COR-L47 (cell line): ENCODE measurements around the gene LRRTM2.
"Not testable (repeated sequence)": the region's sequence is repeated elsewhere in the genome, so short reads cannot be mapped to it uniquely, and the experiment has no call there.

Experiments used
- DNase-seq: peaks from one replicate; lab custom pipeline; 2025; lab: John Stamatoyannopoulos, UW

The LRRTM2 gene, protein sequence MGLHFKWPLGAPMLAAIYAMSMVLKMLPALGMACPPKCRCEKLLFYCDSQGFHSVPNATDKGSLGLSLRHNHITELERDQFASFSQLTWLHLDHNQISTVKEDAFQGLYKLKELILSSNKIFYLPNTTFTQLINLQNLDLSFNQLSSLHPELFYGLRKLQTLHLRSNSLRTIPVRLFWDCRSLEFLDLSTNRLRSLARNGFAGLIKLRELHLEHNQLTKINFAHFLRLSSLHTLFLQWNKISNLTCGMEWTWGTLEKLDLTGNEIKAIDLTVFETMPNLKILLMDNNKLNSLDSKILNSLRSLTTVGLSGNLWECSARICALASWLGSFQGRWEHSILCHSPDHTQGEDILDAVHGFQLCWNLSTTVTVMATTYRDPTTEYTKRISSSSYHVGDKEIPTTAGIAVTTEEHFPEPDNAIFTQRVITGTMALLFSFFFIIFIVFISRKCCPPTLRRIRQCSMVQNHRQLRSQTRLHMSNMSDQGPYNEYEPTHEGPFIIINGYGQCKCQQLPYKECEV

GRCh38 chr5:138874771-138875551, at the start of gene LRRTM2:
Gene LRRTM2, minus strand, starts transcription at chr5:138875335. Its CDS starts 424 bp downstream, at chr5:138874911.
- DNase-seq: no peak

GRCh38 chr5:138922494-138922893, 47.4 kb upstream of the LRRTM2 start:
- no peak for DNase-seq

DNA sequence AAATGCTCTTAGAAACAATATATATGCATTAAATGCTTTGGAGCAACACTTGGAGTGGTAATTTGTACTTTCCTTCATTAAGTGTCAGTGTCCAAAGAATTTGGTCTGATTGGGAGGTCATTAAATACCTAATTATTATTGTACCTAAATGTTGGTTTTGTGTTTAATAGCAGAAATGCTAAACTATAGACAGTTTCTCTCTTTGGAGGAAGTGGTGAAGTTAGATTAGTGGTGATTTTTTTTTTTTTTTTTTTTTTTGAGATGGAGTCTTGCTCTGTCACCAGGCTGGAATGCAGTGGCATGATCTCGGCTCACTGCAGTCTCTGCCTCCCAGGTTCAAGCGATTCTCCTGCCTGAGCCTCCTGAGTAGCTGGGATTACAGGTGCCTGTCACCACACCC, 46.2 kb upstream of the LRRTM2 start:
- not testable (repeated sequence) for DNase-seq

- no peak for DNase-seq
These were observed 45.0 kb upstream of the LRRTM2 start for GRCh38 chr5:138920181-138920580.

DNA sequence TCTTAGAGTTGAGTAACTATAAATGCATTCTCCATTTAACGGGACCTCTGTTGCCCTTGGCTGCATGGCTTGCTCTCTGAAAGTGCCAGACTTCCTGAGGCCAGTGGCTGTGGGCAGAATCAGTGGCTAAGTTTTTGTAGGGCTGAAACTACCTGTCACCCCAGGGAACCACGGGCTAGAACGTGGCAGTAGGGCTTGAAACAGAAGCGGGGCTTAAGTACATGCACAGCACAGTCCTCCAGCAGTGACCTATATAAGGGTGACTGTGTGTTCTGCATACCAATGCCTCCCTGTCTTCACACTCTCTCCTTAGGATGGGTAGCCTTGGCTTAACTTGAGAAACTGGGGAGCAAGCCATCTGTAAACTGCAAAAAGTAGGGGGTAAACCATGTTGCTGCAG, 43.6 kb upstream of the LRRTM2 start:
- DNase-seq: no peak

- no peak for DNase-seq
These were observed 39.2 kb upstream of the LRRTM2 start for GRCh38 chr5:138914338-138914737.

DNA sequence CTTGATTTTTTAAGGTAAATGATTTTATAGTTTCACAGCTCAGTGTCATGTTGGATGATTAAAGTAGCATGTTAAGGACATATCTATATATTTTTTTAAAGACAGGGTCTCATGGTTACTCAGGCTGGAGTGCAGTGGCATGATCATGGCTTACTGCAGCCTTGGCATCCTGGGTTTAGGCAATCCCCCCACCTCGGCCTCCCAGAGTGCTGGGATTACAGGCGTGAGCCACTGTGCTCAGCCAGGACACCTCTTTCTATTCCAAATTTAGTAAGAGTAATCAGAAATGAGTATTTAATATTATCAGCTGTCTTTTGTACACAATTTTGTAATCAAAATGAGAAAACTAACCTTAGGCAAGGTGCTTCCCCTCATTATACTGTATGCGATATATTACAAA, 38.6 kb upstream of the LRRTM2 start:
- no peak for DNase-seq

GRCh38 chr5:138912093-138912492, 37.0 kb upstream of the LRRTM2 start:
- no peak for DNase-seq

GRCh38 chr5:138911441-138911840, 36.3 kb upstream of the LRRTM2 start:
- DNase-seq: no peak

GRCh38 chr5:138910546-138911185, 35.5 kb upstream of the LRRTM2 start:
- no peak for DNase-seq

GRCh38 chr5:138909734-138910133, 34.6 kb upstream of the LRRTM2 start:
- no peak for DNase-seq

- no peak for DNase-seq
These were observed 30.4 kb upstream of the LRRTM2 start for GRCh38 chr5:138905541-138905940.

- DNase-seq: no peak
These were observed 28.1 kb upstream of the LRRTM2 start for GRCh38 chr5:138903130-138903775.

GRCh38 chr5:138901716-138902115, 26.6 kb upstream of the LRRTM2 start:
- DNase-seq: no peak

GRCh38 chr5:138900281-138900965, 25.3 kb upstream of the LRRTM2 start:
- DNase-seq: no peak

DNA sequence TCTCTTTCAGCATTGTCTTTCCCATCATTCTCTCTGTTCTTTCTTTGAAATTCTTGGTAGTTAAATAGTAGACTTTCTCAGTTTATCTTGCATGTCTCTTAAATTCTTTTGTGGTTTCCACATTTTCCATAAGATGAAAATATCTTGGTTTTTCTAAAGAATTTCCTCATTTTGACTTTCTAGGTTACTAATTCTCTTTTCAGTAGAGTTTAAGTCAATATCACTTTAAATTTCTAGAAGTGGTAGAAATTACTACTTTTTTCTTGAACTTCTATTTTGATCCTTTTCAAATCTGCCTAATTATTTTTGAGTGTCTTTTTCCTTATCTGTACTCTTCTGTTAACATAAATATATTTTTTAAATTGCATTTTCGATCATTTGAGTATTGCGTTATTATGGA, 23.6 kb upstream of the LRRTM2 start:
- no peak for DNase-seq

- DNase-seq: no peak
These were observed 23.2 kb upstream of the LRRTM2 start for GRCh38 chr5:138898299-138898698.

GRCh38 chr5:138895918-138896317, 20.8 kb upstream of the LRRTM2 start:
- DNase-seq: no peak

- no peak for DNase-seq
These were observed 15.5 kb upstream of the LRRTM2 start for GRCh38 chr5:138890644-138891043.

GRCh38 chr5:138889994-138890393, 14.9 kb upstream of the LRRTM2 start:
- no peak for DNase-seq

GRCh38 chr5:138884554-138884953, 9.4 kb upstream of the LRRTM2 start:
- no peak for DNase-seq
